T-helper 22 cell (primary cell): ENCODE results near the gene LPIN1.
"Not testable (repeated sequence)": the region's sequence is repeated elsewhere in the genome, so short reads cannot be mapped to it uniquely, and the experiment has no call there.

Experiments used
- DNase-seq: peaks from one replicate; pipeline ENCODE4 v3.0.0-alpha.2; 2020; ENCODE audit warnings: low read depth

Gene LPIN1

GRCh38 chr2:11811036-11811654 is 64.7 kb downstream of the LPIN1 start:
- DNase-seq, result no peak

GRCh38 chr2:11812466-11813248 is 66.2 kb downstream of the LPIN1 start:
- no peak for DNase-seq

GRCh38 chr2:11813345-11813744 is 66.9 kb downstream of the LPIN1 start:
- DNase-seq, result not testable (repeated sequence)

- no peak for DNase-seq
Measured at GRCh38 chr2:11813951-11814350, 67.5 kb downstream of the LPIN1 start.

GRCh38 chr2:11814979-11815510 is 68.6 kb downstream of the LPIN1 start:
- DNase-seq, result no peak

- DNase-seq, result not testable (repeated sequence)
Measured at GRCh38 chr2:11816935-11817334, 70.5 kb downstream of the LPIN1 start.

- DNase-seq, result no peak
Measured at GRCh38 chr2:11819235-11819729, 72.8 kb downstream of the LPIN1 start.

- no peak for DNase-seq
Measured at GRCh38 chr2:11820650-11821049, 74.2 kb downstream of the LPIN1 start.

- no peak for DNase-seq
Measured at GRCh38 chr2:11821705-11822104, 75.3 kb downstream of the LPIN1 start.

GRCh38 chr2:11822359-11822745 is 75.9 kb downstream of the LPIN1 start:
- DNase-seq, result not testable (repeated sequence)

- DNase-seq, result no peak
Measured at GRCh38 chr2:11822746-11823451, 76.5 kb downstream of the LPIN1 start.

GRCh38 chr2:11824901-11825828 is 78.7 kb downstream of the LPIN1 start:
- no peak for DNase-seq

- DNase-seq, result no peak
Measured at GRCh38 chr2:11827547-11827946, 81.1 kb downstream of the LPIN1 start.

GRCh38 chr2:11828933-11829323 is 82.5 kb downstream of the LPIN1 start:
- no peak for DNase-seq

GRCh38 chr2:11829324-11829946 is 83.0 kb downstream of the LPIN1 start:
- peak; percentile 15 for DNase-seq

GRCh38 chr2:11829947-11830707 is 83.7 kb downstream of the LPIN1 start:
- DNase-seq, result peak; percentile 37

- DNase-seq, result no peak
Measured at GRCh38 chr2:11830708-11831301, 84.4 kb downstream of the LPIN1 start.

GRCh38 chr2:11831415-11831814 is 85.0 kb downstream of the LPIN1 start:
- DNase-seq, result no peak

GRCh38 chr2:11832531-11832930 is 86.1 kb downstream of the LPIN1 start:
- DNase-seq, result no peak

GRCh38 chr2:11833601-11834000 is 87.2 kb downstream of the LPIN1 start:
- DNase-seq, result no peak
